Frontal cortex (tissue), 4 donors: ENCODE data around the gene KRTAP9-7. TPM values are rescaled to one million over a fixed set of nuclear protein-coding genes. Genes with fewer than 3 reads are reported as not detected.
A peak's percentile ranks its signal among the peaks of the same experiment; 100 is the strongest.

Source experiments
- DNase-seq, 2 donors: peaks; one replicate each; pipeline ENCODE4 v3.0.0; 2012; ENCODE audit warnings: low spot score in 2 of 2
- FAIRE-seq: peaks from 2 replicates; lab custom pipeline; 2012; peaks lifted over from hg19 to GRCh38; lab: Jason Lieb, UNC
- small RNA-seq: library from RNA; depleted of rRNA; stranded (forward); fragments of <200 nt; gene quantifications from one replicate; pipeline ENCODE3, GENCODE V24; 2014
- total RNA-seq: library from RNA; depleted of rRNA; stranded (reverse); fragments of >200 nt; gene quantifications from one replicate; pipeline ENCODE4 v1.2.3, GENCODE V29; 2014
- donor health status: control.
- donor health status: control.
- donor health status: control.

The KRTAP9-7 gene
- total RNA-seq, 1 donor from 2014 or later, result not detected

DNA sequence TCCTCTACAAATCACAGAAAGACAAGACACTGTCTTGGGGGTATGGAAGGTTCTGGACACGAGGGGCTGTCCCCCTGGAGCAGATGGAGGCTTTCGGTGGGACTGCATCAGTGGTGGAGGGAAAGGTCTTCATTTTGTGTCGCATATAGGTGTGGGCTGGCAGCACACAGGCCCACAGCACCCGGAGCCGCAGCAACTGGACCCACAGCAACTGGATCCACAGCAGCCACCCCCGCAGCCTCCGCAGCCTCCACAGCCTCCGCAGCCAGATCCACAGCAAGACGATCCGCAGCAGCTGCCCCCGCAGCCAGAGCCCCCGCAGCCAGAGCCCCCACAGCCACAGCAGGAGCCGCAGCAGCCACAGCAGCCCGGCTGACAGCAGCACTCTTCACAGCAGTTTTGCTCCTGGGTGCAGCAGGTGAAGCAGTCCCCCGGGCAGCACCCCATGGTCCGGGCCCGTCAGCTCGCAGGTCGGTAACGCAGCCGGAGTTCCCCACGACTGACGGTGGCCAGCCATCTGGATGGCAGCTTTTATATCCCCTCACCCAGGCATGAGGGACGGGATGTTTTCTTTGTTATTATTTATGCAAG is 39.8 kb downstream of the KRTAP9-7 start, which contains the start of gene KRTAP17-1:
Gene KRTAP17-1, minus strand, starts transcription at position 507 of the 591 bp plus-strand sequence. Its CDS starts 60 bp downstream, at position 447.
- no peak for DNase-seq
- FAIRE-seq, result no peak

DNA sequence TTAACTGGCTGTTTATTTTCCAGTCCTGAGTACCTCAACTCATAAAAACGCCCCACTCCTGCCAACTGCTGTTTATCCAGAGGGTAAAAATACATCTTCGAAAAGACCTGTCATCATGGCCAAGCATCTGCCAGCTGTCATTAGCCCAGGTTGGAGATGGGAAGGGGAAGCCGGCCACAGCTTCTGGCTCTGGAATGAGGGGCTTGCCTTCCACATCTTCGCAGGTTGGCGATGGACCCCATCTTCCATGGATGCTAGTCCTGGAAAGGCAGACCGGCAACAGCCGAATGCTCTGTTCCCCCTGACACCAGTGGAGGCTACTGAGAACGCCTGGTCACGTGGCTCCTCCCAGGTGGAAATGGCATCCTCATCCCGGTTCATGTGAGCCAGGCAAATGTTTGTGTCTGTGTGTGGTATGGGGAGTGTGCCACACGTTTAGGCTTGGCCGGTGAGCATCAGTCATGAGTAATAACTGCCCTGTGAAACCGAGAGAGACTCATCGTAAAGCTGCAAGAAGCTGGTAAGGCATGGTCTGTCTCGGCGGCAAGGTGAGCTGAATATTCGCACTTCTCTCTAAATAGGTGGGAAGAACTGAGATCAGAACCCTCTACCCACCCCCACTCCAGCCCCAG is 40.4 kb downstream of the KRTAP9-7 start:
- no peak for DNase-seq
- FAIRE-seq, result no peak

DNA sequence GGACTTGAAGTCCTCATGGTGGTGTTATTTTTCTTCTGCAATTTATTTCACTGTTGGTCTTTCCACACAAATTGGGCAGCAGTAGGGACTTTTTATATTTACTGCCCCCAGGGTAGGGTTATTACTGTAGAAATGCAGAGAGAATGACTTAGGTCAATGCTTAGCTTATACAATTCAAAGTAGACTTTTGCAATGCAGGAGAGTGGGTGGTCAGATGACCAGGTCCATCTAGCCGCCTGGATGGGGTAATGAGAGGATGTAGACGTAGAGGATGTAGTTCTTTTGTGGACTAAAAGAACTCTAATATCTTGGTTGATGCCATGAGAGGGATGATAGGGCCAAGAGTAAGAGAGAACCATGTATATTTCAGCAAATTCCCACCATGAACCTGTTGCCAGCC is 42.7 kb downstream of the KRTAP9-7 start:
- FAIRE-seq, result no peak
- DNase-seq, result no peak

DNA sequence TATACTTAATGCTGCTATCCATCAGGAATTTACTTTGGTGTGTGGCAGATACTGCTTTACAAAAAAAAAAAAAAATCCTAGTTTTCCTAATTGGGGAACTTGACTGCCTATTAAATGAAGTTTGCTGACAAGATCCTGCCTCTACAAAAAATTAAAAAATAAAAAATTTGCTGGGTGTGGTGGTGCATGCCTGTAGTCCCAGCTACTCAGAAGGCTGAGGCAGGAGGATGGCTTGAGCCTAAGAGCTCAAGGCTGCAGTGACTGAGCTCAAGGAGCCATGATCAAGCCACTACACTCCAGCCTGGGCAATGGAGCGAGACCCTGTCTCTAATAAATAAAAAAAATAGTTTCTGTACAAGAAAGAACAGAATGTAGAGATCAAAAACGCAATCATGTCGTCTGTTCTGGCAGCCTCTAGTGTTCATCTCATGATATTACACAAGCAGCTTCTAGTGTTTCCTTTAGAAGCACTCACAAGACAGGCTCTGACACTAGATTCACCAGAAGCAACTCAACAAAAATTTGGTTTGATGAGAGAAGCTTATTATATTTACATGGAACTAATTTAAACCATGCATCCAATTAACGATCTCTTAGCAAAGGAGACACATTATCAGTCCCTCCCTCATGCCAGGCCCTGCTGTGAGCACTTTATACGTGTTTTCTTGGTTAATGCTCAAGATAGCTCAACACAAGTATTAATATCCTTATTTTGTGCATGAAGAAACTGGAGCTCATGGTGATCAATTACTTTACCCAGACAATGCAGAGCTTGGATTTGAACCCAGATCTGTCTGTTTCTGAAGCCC is 46.8 kb downstream of the KRTAP9-7 start:
- FAIRE-seq (no peak), DNase-seq (peak; percentile 23 to 25)

DNA sequence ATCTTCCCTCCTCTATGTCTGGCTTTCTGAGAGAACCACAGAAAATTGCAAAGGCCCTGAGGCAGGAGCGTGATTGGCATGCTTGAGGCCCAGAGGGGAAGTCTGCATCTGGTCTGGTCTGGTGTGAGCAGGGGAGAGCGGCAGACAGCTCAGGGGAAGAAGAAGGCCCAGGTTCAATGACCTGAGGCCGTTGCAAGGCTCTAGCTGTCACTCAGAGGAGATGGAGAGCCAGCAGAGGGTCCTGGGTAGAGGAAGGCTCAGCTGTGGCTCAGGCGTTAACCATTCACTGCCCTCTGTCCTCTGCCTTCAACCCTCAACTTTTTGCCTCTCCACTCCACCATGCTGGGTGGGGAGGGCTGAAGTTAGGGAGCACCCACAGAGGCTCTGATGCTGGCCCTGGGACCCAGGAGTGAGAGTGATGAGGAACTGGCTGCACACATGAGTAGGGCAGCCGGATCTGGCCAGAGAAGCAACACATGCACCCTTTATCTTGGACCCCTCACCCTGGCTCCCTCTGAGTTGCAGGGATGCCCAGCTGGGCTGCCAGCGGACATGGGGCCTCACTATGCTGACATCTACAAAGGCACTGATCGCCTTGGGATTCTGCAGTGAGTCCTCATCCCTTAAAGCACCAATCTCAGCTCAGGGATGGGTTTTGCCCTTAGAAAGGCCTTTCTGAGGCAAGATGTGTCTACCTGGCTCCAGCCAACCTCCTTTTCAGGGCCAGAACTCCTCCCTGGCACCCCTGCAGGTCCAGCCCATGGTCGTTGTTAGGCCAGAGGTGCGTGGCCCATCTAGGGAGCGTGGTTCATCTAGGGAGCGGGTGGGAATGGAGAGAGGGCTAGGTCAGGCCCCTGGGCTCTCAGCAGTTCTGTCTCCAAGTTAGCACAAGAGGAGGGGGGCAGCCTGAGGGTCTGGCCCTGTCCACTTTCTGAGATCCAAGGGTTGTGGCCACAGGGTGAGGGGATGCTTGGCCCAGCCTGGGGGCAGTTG is 47.7 kb downstream of the KRTAP9-7 start:
- FAIRE-seq (no peak), DNase-seq (no peak)

DNA sequence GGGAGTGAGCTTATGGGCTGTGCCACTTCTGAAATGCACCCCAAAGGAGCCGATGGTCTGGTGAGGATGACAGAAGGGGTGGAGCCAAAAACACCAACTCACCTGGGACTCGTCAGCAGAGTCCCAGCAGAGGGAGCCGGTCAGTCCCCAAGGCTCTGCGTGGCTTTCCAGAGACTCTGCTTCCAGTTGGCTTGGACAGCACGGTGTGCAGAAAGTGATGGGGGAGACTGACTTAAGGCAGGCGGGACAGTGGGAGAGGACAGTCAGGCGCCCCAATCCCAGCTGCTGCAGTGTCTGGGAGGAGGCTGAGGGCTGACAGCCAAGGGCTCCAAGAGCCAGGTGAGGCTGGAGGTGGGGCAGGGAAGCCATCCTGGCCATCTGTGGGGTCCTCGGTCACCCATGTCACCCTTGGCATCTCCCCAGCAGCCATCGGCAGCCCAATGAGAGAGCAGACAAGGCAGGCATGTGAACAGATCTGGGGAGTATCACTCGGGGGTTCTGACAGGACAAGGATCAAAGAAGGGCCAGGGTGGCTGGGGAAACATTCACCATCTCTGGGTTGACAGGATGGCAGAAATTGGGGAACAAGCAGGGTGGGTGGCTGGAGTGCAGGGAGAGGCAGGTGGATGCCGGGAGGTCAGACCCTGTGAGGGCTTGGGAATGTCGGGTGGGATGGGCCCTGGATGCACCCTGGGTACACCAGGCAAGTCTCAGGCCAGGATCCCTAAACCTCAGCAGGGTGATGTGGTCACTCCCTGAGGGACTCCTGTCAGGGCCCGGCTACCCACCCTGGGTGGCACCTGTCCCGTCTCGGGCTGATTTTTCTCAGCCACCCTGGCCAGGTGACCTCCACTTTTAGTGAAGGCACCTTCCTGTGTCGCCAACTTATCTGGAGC is 48.9 kb downstream of the KRTAP9-7 start:
- no peak for FAIRE-seq
- DNase-seq, result no peak

DNA sequence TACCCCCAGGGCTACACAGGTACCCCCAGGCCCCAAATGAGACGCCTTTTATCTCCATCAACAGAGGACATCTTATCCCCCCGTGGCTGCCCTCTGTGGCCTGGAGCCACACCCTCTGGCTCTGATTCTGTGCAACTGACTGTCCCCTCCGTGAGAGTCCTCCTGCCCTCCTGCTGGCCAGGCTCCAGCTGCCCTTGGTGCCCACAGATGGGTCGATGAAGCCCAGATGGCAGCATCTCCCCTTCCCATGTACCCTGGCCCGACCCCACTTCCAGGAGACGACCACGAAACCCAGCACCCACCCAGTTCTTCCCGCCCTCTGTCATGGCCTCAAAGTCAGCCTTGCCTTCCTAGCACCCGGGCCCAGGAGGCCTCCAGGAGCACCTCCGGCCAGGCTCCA is 49.6 kb downstream of the KRTAP9-7 start:
- DNase-seq (no peak), FAIRE-seq (no peak)

DNA sequence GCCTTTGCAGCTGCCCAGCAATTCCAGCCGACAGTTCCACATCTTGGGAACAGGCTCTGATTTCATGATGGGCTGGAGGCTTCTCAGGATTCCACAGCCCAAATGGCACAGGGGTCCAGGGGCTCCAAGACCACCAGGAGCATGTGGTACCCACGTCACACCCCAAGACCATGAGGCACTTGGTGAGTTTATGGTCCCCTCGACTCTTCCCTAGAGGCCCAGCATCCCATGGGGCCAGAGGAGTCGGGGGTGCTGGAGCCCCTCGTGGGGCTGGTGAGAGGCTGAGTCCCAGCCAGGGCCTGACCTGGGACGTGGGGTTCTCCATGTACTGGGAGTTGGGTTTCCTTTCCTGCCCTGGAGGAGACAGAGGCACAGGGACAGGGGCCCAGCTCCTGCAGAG is 50.1 kb downstream of the KRTAP9-7 start:
- no peak for FAIRE-seq
- no peak for DNase-seq

Small RNA genes within 50 kb of the gene (small RNA-seq; reads per million reads assigned to genes)
- gene KRTAP9-10P, result not detected

Other genes with a start within 250 kb of the KRTAP9-7 start
- not detected for gene KRTAP1-5, start 248.5 kb upstream of the KRTAP9-7 start, total RNA-seq
- not detected for gene KRTAP1-4, start 245.5 kb upstream of the KRTAP9-7 start, total RNA-seq
- gene KRTAP1-3, start 240.8 kb upstream of the KRTAP9-7 start, total RNA-seq, result not detected
- not detected for gene KRTAP1-1, start 234.2 kb upstream of the KRTAP9-7 start, total RNA-seq
- gene KRTAP2-1, start 228.4 kb upstream of the KRTAP9-7 start, total RNA-seq, result not detected
- gene KRTAP2-2, start 220.5 kb upstream of the KRTAP9-7 start, total RNA-seq, result not detected
- not detected for gene KRTAP2-3, start 215.6 kb upstream of the KRTAP9-7 start, total RNA-seq
- not detected for gene KRTAP2-4, start 209.8 kb upstream of the KRTAP9-7 start, total RNA-seq
- gene KRTAP4-7, start 191.5 kb upstream of the KRTAP9-7 start, total RNA-seq, result not detected
- gene KRTAP4-8, start 177.6 kb upstream of the KRTAP9-7 start, total RNA-seq, result not detected
- gene KRTAP4-16, start 173.5 kb upstream of the KRTAP9-7 start, total RNA-seq, result not detected
- gene KRTAP4-9, start 170.3 kb upstream of the KRTAP9-7 start, total RNA-seq, result not detected
- gene KRTAP4-11, start 157.3 kb upstream of the KRTAP9-7 start, total RNA-seq, result not detected
- gene KRTAP4-12, start 151.5 kb upstream of the KRTAP9-7 start, total RNA-seq, result not detected
- not detected for gene KRTAP4-6, start 135.2 kb upstream of the KRTAP9-7 start, total RNA-seq
- not detected for gene KRTAP4-5, start 125.9 kb upstream of the KRTAP9-7 start, total RNA-seq
- not detected for gene KRTAP4-4, start 115.0 kb upstream of the KRTAP9-7 start, total RNA-seq
- not detected for gene KRTAP4-3, start 107.5 kb upstream of the KRTAP9-7 start, total RNA-seq
- gene KRTAP4-2, start 97.5 kb upstream of the KRTAP9-7 start, total RNA-seq, result not detected
- gene KRTAP4-1, start 90.8 kb upstream of the KRTAP9-7 start, total RNA-seq, result not detected
- not detected for gene KRTAP9-1, start 85.8 kb upstream of the KRTAP9-7 start, total RNA-seq
- not detected for gene KRTAP9-2, start 49.0 kb upstream of the KRTAP9-7 start, total RNA-seq
- not detected for gene KRTAP9-3, start 43.2 kb upstream of the KRTAP9-7 start, total RNA-seq
- gene KRTAP9-8, start 37.7 kb upstream of the KRTAP9-7 start, total RNA-seq, result not detected
- gene KRTAP9-4, start 26.0 kb upstream of the KRTAP9-7 start, total RNA-seq, result not detected
- not detected for gene KRTAP9-9, start 20.3 kb upstream of the KRTAP9-7 start, total RNA-seq
- gene KRTAP9-6, start 10.3 kb upstream of the KRTAP9-7 start, total RNA-seq, result not detected
- gene KRTAP29-1, start 27.2 kb downstream of the KRTAP9-7 start, total RNA-seq, result not detected
- gene KRTAP16-1, start 33.6 kb downstream of the KRTAP9-7 start, total RNA-seq, result not detected
- gene KRTAP17-1, start 40.0 kb downstream of the KRTAP9-7 start, total RNA-seq, result not detected
- gene KRT33A, start 75.1 kb downstream of the KRTAP9-7 start, total RNA-seq, result not detected
- not detected for gene KRT33B, start 94.1 kb downstream of the KRTAP9-7 start, total RNA-seq
- gene KRT34, start 106.6 kb downstream of the KRTAP9-7 start, total RNA-seq, result 0.41 TPM
- 1.2 TPM for gene KRT31, start 121.9 kb downstream of the KRTAP9-7 start, total RNA-seq
- not detected for gene KRT37, start 148.9 kb downstream of the KRTAP9-7 start, total RNA-seq
- gene KRT38, start 165.3 kb downstream of the KRTAP9-7 start, total RNA-seq, result not detected
- gene KRT32, start 191.7 kb downstream of the KRTAP9-7 start, total RNA-seq, result not detected
- gene KRT35, start 205.5 kb downstream of the KRTAP9-7 start, total RNA-seq, result not detected
- gene KRT36, start 214.2 kb downstream of the KRTAP9-7 start, total RNA-seq, result not detected
- not detected for gene KRT13, start 229.9 kb downstream of the KRTAP9-7 start, total RNA-seq
- gene KRT15, start 243.2 kb downstream of the KRTAP9-7 start, total RNA-seq, result not detected